Activated CD4-positive, alpha-beta T cell treated with anti-CD3 and anti-CD28 coated beads, Interleukin-2, Interleukin-4, amounts not matched to agents 100 ng/mL and 50 ng/mL, durations not matched to agents 16 hours and 8 hours (primary cell): ENCODE data around the gene ETS1.
A peak's percentile ranks its signal among the peaks of the same experiment; 100 is the strongest.

ENCODE experiments used
- DNase-seq: peaks from one replicate; pipeline ENCODE4 v3.0.0-alpha.2; 2020; ENCODE audit warnings: low spot score

ETS1 gene

DNA sequence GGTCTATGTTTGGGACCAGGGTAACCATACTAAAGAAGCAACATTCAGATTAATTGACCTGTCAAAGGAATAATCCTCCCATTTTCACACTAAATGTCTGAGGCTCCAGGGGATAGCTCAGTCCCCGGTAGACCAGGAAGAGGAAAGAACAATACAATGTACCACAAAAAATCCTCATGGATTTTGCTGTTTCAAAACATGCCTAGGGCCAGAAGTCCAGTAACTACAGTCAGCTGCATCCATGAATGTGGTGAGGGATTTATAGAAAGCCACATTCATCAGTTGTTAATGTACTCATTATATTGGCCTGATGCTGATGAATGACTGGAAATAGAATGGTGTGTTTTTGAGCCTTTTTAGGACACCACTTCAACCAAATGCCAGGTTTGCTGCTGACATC is 6.9 kb upstream of the ETS1 start:
- DNase-seq = no peak

GRCh38 chr11:128593281-128593680 is 5.9 kb upstream of the ETS1 start:
- DNase-seq = no peak

- DNase-seq = no peak
These were observed 5.1 kb upstream of the ETS1 start for GRCh38 chr11:128592454-128592853.

DNA sequence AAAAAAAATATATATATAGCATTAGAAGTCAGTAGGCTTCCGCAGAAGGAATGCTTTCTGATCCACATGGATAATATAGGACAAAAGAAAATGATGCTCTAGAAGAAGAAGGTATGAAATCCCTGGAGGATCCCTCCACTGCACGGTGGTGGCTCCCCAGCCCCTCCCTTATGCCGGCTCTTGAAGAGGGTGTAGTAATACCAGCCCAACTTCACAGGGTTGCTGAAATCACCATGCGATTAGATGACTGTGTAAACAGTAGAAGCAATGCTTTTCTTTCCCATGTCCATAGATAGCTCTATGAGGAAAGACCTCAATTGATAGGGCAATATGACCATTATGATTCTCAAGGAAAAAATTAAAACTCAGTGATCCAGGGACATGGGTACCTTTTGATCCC is 3.2 kb upstream of the ETS1 start:
- no peak for DNase-seq

GRCh38 chr11:128589998-128590397 is 2.6 kb upstream of the ETS1 start:
- DNase-seq = no peak

DNA sequence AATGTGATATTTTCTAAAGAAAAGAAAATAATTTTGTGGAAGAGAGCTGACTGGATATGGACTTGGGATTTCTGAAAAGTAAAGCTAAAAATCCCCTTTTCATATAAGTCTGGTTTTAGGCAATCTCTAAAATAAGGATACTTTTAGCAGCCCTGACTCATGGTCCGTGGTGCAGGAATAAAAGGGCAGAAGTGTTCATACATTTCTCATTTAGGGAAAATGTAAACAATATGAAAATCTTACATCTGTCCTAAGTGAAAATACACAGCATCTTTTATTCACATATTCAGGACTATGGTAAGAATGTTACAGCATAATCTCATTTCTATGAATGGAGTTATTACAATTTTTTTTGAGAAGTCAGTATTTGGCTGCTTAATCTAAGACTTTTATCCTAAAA is 735 bp upstream of the ETS1 start:
- no peak for DNase-seq

GRCh38 chr11:128586689-128587088 is 669 bp downstream of the ETS1 start:
- DNase-seq = no peak

- no peak for DNase-seq
These were observed 1.7 kb downstream of the ETS1 start for GRCh38 chr11:128585498-128586238.

- no peak for DNase-seq
These were observed 3.1 kb downstream of the ETS1 start for GRCh38 chr11:128584253-128584652.

DNA sequence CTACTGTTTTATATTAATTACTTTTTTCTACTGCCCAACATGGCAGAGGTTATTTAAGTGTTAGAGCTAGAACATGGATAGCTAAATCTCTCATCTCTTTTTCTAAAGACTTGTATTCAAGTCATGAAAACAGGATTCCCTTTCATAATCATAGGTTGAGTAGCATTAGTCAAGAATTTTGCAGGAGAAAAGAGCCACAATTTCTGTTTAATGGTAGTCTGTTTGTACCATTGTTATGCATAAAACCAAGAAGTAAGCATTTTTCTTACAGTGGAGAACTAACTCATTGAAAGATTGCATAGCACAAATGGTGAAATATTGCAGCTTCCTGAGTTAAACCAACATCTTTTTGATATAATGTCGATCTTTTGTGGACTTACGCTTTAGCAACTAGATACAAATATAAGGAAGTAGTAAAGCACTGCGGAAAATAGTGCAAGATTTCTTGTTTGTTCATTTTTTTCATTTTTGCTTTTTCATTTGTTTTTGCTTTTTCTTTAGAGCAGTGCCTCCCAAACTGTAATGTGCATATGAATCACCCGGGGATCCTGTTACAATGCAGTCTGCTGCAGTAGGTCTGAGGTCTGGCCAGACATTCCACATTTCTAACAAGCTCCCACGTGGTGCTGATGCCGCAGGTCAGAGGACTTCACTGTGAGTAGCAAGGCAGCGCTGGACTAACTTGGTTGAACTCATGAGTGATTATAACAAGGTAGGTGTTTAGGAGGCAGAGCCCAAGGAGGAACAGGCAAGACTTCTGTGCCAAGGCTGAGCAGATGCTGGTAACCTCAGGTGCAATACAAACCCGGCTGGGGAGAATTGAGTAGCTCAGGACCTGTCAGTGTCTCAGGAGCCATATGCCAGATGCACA is 4.6 kb downstream of the ETS1 start:
- DNase-seq = no peak

- DNase-seq = no peak
These were observed 5.6 kb downstream of the ETS1 start for GRCh38 chr11:128581561-128582272.

DNA sequence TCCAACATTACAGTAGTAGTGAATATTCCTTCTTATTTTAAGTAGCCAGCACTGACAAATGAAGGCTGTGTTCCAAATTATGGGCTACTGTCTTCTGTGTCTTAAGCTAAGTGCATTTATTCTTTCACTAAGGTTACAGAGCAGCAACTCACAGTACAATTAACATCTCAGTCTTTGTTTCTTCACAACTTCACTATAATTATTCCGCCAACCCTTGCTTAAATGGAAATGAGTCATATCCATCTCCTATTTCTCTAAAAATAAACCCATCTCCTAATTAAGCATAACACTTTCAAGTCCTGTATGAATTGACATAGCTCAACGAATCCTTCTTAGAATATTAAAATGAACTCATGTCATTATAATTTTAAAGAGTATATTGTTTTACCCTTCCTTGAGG is 6.7 kb downstream of the ETS1 start:
- DNase-seq = peak; percentile 58

GRCh38 chr11:128579798-128580504 is 7.4 kb downstream of the ETS1 start:
- peak; percentile 75 for DNase-seq

- DNase-seq = no peak
These were observed 10.8 kb downstream of the ETS1 start for GRCh38 chr11:128576555-128576954.

DNA sequence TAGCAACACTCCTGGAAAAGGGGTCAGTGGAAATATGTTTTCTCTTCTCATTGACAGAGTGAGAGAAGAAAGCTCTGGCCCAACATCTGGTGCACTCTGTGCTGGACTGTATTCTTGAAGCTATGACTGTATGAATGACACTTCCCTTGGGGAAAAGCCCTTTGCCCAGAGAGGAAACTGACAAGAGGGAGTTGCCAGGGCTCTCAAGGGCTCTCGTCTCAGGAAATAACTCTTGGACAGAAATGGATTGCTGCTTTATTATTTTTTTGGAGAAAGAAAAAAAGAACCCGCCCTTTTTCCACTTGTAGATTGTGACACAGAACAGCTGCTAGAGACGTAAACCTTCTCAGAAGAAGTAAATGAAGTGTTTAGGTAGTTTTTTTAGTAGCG is 11.4 kb downstream of the ETS1 start:
- no peak for DNase-seq

DNA sequence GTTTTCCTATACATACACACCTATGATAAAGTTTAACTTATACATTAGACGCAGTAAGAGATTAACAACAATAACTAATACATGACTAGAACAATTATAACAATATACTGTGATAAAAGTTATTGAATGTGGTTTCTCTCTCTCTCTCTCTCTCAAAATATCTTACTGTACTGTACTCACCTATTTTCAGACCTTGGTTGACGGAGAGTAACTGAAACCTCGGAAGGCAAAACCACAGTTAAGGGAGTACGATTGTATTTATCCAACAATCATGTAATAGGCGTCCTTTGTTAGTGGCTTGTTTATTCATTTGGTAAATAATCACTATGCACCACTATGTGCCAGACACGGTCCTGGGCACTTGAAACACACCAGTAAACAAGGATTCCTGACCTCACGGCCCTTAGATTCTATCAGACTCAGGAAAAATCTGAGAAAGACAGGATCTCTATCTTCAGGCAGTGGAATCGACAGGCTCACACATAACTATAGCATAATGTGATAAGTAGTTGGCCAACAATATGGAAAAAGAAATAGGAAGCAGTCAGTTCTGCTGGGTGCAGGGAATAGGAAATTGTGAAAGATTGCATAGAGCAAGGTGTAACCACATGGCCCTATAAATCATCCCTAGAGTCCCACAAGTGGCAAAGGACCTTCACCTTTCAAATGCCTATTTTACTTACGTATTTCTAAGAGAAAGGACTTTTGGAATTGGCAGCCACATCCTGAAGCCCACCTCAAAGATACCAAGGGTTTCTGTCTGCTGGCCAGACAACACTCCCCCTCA is 12.0 kb downstream of the ETS1 start:
- no peak for DNase-seq

DNA sequence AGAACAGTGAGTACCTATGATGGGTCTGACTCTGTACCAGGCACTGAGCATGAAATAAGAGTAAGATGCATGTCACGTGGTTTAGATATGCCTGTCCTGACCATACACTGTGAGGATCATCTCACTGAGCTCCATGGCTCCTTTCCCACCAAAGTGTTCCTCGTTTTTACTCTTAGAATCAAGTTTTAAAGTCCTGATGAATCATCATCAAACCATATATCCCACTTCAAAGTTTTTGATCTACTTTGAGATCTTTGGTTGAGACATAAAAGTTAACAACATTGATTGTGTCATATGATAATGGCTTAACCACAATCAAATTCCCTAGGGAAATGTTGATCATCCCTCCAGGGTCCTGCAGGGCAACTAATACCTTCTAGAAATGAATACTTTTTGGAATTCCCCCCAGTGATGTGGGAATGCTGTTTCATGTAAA is 12.8 kb downstream of the ETS1 start:
- DNase-seq = no peak

DNA sequence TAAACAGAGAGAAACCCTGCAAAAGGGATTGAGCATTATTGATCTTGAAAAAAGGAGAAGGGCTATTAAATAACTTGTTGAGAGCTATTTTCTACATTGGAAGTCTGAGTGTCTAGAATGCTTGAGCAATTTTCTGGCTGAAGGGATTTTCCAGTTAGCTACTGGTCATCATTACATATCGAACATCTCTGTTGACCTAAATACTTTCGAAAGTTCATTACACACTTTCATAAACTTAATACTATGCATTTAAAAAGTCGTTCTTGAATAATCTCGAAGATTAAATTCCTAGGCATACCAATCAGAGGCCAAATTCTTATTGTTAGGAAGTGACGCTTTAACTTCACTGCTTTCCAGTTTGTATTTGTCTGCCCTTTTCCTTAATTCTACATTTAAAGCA is 13.7 kb downstream of the ETS1 start:
- no peak for DNase-seq

DNA sequence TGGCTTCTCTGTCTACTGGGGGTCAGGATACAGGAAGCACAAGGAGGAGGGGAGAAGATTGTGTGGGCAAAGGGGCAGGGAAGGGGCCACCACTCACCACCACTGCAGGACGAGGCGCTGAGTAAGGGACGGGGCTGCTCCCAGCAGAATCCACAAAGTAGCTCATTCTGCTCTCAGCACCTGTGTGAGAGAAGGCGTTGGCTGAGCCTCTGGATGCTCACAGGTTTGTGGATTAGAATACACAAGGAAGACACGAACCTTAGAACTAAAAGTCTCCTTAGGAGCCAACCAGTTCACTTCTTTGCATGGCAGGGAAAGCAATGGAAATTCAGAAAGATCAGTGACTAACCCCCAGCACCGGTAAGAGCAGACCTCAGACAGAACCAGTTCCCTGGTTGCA is 14.4 kb downstream of the ETS1 start:
- DNase-seq = no peak

- no peak for DNase-seq
These were observed 16.7 kb downstream of the ETS1 start for GRCh38 chr11:128570632-128571031.

- no peak for DNase-seq
These were observed 18.1 kb downstream of the ETS1 start for GRCh38 chr11:128569291-128569690.
